CD14-positive monocyte (primary cell): ENCODE measurements around the gene WASF2. TPM values are rescaled to one million over a fixed set of nuclear protein-coding genes. Genes with fewer than 3 reads are reported as not detected.

ENCODE experiments used
- DNase-seq, 3 donors: peaks; one replicate each; pipeline ENCODE4 v3.0.0-alpha.2; 2011 to 2022
- H2AFZ ChIP-seq: 2 replicates; pipeline ENCODE4 v1.6.0; 2012; ENCODE audit warnings: mild to moderate bottlenecking, low read depth, low read length, inconsistent platforms; ENCODE audit not compliant: insufficient read depth, poor library complexity, severe bottlenecking
- H3K27ac ChIP-seq, 2 donors: 1 replicate in 1 of 2; 2 replicates in 1 of 2; pipeline ENCODE4 v1.5.1; 2012 to 2013; ENCODE audit warnings: low read length in 2 of 2, control low read depth in 1 of 2, inconsistent platforms in 1 of 2, low read depth in 1 of 2, mild to moderate bottlenecking in 1 of 2
- H3K27me3 ChIP-seq, 2 donors: one replicate each; pipeline versions ENCODE4 v1.6.0 to v1.6.1; 2011 to 2013; ENCODE audit warnings: low read length in 2 of 2; ENCODE audit not compliant: control insufficient read depth in 2 of 2, insufficient read depth in 2 of 2
- H3K36me3 ChIP-seq, 2 donors: replicated peaks in 1 of 2; 1 replicate in 1 of 2; 2 replicates in 1 of 2; pipeline versions ENCODE4 v1.5.1 to v1.6.1; 2012 to 2013; ENCODE audit warnings: low read length in 2 of 2, control low read depth in 1 of 2, inconsistent platforms in 1 of 2, mild to moderate bottlenecking in 1 of 2; ENCODE audit not compliant: insufficient read depth in 2 of 2, control insufficient read depth in 1 of 2
- H3K4me1 ChIP-seq, 2 donors: 1 replicate in 1 of 2; 2 replicates in 1 of 2; pipeline versions ENCODE4 v1.5.1 to v1.6.1; 2012 to 2013; ENCODE audit warnings: low read length in 2 of 2, control low read depth in 1 of 2, inconsistent platforms in 1 of 2, mild to moderate bottlenecking in 1 of 2, moderate library complexity in 1 of 2; ENCODE audit not compliant: insufficient read depth in 2 of 2, control insufficient read depth in 1 of 2
- H3K4me2 ChIP-seq: replicated peaks from 2 replicates; pipeline ENCODE3; 2012; ENCODE audit warnings: low read length, moderate library complexity, mild to moderate bottlenecking; ENCODE audit not compliant: poor library complexity, severe bottlenecking; ENCODE audit errors: extremely low read depth
- H3K4me3 ChIP-seq, 3 experiments: fragments of 200-600 bp in 1 of 3; sonication (generic) in 1 of 3; replicated peaks in 1 of 3; 1 replicate in 2 of 3; 2 replicates in 1 of 3; pipeline ENCODE4 v1.5.1; 2011 to 2013; ENCODE audit warnings: low read length in 3 of 3, mild to moderate bottlenecking in 3 of 3, control low read depth in 2 of 3, low read depth in 2 of 3, inconsistent platforms in 1 of 3, moderate library complexity in 1 of 3
- H3K79me2 ChIP-seq: 2 replicates; pipeline ENCODE4 v1.6.0; 2012; ENCODE audit warnings: mild to moderate bottlenecking, control low read depth, inconsistent platforms, low read length, moderate library complexity; ENCODE audit not compliant: insufficient read depth
- H3K9ac ChIP-seq: 2 replicates; pipeline ENCODE4 v1.6.0; 2017; ENCODE audit warnings: low read length, mild to moderate bottlenecking; ENCODE audit not compliant: insufficient read depth, poor library complexity, severe bottlenecking
- H3K9me3 ChIP-seq, 2 donors: replicated peaks in 1 of 2; 1 replicate in 1 of 2; 2 replicates in 1 of 2; pipeline versions ENCODE4 v1.5.1 to v1.6.1; 2012 to 2013; ENCODE audit warnings: low read length in 2 of 2, control low read depth in 1 of 2; ENCODE audit not compliant: control insufficient read depth in 1 of 2, insufficient read depth in 1 of 2
- H4K20me1 ChIP-seq: 2 replicates; pipeline ENCODE4 v1.6.0; 2012; ENCODE audit warnings: mild to moderate bottlenecking, low read length, control low read depth, moderate library complexity; ENCODE audit not compliant: insufficient read depth
- H3K27ac Mint-ChIP-seq, 7 donors: one replicate each; pipeline ENCODE4 v1.8.0; 2020; ENCODE audit warnings: mild to moderate bottlenecking in 7 of 7, mixed read lengths in 7 of 7, moderate library complexity in 6 of 7, inconsistent platforms in 2 of 7
- H3K27me3 Mint-ChIP-seq, 3 donors: one replicate each; pipeline ENCODE4 v1.8.0; 2021 to 2022; ENCODE audit warnings: low read depth in 3 of 3, mild to moderate bottlenecking in 3 of 3, mixed read lengths in 3 of 3, moderate library complexity in 3 of 3, inconsistent platforms in 1 of 3
- H3K36me3 Mint-ChIP-seq, 2 donors: one replicate each; pipeline ENCODE4 v1.8.0; 2020; ENCODE audit warnings: mixed read lengths in 2 of 2, inconsistent platforms in 1 of 2, mild to moderate bottlenecking in 1 of 2
- H3K4me1 Mint-ChIP-seq: one replicate; pipeline ENCODE4 v1.8.0; 2020; ENCODE audit warnings: mild to moderate bottlenecking, mixed read lengths
- H3K4me3 Mint-ChIP-seq, 2 donors: one replicate each; pipeline ENCODE4 v1.8.0; 2020; ENCODE audit warnings: mild to moderate bottlenecking in 2 of 2, mixed read lengths in 2 of 2, moderate library complexity in 1 of 2
- H3K9me3 Mint-ChIP-seq, 7 donors: one replicate each; pipeline ENCODE4 v1.8.0; 2020 to 2022; ENCODE audit warnings: mixed read lengths in 7 of 7, mild to moderate bottlenecking in 6 of 7, moderate library complexity in 6 of 7, inconsistent platforms in 2 of 7
- WGBS: methylation state at CpG from one replicate; pipeline ENCODE4 v1.1.5; 2013; ENCODE audit warnings: missing lambda C conversion rate; ENCODE audit not compliant: insufficient coverage; 5-methylcytosine and 5-hydroxymethylcytosine counted together
- intact Hi-C, 2 donors: fragments of 100-400 bp; cut with micrococcal nuclease; formaldehyde crosslinking; loops; one replicate each; pipeline versions ENCODE4 v1.15.0 to v1.15.1; 2023
- polyA plus RNA-seq, 3 donors: library from polyadenylated mRNA; depleted of rRNA in 1 of 3; unstranded in 2 of 3; stranded (reverse) in 1 of 3; fragments of 300-500 nt in 2 of 3; fragments of >200 nt in 1 of 3; fragmentation: Illumina TruSeq in 2 of 3; gene quantifications; 1 replicate in 2 of 3; 2 replicates in 1 of 3; pipeline ENCODE4 v1.2.3, GENCODE V29; 2012 to 2021
- TF ChIP-seq, protein P1 (sequence below): fragments of 200-600 bp; IDR thresholded peaks from one replicate; pipeline ENCODE4 v1.8.0; 2022; ENCODE audit warnings: antibody characterized with exemption, mild to moderate bottlenecking

WASF2 gene
- polyA plus RNA-seq, 3 donors: 53.5 to 91.6 (median 86.4) TPM

DNA sequence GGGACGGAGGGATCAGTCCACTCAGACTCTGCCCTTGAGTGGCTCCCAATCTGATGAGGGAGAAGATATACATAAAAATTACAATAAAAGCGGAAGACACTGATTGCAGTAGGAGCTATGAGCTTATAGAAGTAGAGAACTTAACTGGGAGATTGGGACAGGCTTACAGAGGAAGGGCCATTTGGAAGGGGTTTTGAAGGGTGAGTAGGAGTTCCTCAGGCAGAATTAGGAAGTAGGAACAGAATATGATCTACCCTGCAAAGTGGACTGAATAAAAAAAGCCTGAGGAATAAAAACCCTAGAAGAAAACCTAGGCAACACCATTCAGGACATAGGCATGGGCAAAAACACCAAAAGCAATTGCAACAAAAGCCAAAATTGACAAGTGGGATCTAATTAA lies 9.2 kb upstream of the WASF2 start:
- Histone ChIP-seq H3K9me3 (no peaks in the 10 kb centered on the region), H3K27ac (no peak overlapping the region), H3K4me1 (no peaks in the 10 kb centered on the region), H3K36me3 (no peaks in the 10 kb centered on the region), H3K27me3 (no peaks in the 10 kb centered on the region), H3K79me2 (no peaks in the 10 kb centered on the region), H3K4me3 (no peak overlapping the region), H4K20me1 (no peaks in the 10 kb centered on the region), H2AFZ (no peak overlapping the region), H3K4me2 (no peak overlapping the region), H3K9ac (no peak overlapping the region)
- TF ChIP-seq, protein P1, sequence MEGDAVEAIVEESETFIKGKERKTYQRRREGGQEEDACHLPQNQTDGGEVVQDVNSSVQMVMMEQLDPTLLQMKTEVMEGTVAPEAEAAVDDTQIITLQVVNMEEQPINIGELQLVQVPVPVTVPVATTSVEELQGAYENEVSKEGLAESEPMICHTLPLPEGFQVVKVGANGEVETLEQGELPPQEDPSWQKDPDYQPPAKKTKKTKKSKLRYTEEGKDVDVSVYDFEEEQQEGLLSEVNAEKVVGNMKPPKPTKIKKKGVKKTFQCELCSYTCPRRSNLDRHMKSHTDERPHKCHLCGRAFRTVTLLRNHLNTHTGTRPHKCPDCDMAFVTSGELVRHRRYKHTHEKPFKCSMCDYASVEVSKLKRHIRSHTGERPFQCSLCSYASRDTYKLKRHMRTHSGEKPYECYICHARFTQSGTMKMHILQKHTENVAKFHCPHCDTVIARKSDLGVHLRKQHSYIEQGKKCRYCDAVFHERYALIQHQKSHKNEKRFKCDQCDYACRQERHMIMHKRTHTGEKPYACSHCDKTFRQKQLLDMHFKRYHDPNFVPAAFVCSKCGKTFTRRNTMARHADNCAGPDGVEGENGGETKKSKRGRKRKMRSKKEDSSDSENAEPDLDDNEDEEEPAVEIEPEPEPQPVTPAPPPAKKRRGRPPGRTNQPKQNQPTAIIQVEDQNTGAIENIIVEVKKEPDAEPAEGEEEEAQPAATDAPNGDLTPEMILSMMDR: no peak
- Mint-ChIP-seq H3K27me3 (peaks cover 3 to 9% (median 4%) of the 10 kb centered on the region in 3 donors), H3K9me3 (peaks cover 0 to 5% (median 2%) of the 10 kb centered on the region in 7 donors), H3K4me3 (no peak overlapping the region), H3K27ac (no peak overlapping the region), H3K4me1 (no peaks in the 10 kb centered on the region), H3K36me3 (no peaks in the 10 kb centered on the region)
- WGBS: no CpG with 5 or more reads among the region's 2 CpGs
- no peak for DNase-seq
- intact Hi-C loops: loop anchor here (10.0 kb wide), 2 partner anchors 64 to 106 kb away; partner anchors contain the start of gene AHDC1 (in 1 of the 2)

DNA sequence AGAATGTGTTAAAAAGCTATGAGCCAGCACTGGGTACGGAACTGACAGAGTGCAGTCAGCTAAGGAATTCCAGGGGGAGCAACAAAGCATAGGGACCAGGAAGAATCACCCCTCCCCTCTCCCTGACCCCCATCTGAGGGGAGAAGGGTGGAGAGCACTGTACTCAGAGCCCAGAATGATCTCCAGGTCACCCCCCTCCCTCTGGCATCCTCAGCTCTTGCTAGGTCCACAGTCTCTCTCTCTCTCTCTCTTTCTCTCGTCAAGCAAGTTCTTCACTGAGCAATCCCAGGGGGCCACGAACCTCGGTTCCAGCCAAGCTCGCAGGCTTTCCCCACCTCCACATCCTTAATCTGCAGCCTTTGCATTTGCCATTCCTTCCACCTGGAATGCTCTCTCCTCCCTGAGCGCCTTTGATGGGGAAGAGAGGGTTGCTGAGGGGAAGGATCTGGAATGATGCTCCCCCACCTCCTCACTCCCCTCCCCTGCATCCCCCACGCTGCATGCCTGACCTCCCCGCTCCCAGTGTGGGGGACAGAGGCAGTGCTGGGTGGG lies 6.7 kb upstream of the WASF2 start:
- H3K4me1 Mint-ChIP-seq: peaks cover 16% of the 10 kb centered on the region
- H3K36me3 ChIP-seq: no peaks in the 10 kb centered on the region
- no peak overlapping the region for H2AFZ ChIP-seq
- no peak overlapping the region for H3K4me3 ChIP-seq
- no peak for DNase-seq
- TF ChIP-seq, protein P1: no peak
- no peaks in the 10 kb centered on the region for H3K9me3 ChIP-seq
- H3K27ac ChIP-seq: no peak overlapping the region
- H3K4me3 Mint-ChIP-seq: no peak overlapping the region
- peaks cover 3 to 7% (median 4%) of the 10 kb centered on the region in 3 donors for H3K27me3 Mint-ChIP-seq
- WGBS: no CpG with 5 or more reads among the region's 8 CpGs
- intact Hi-C loops: loop anchor here (10.0 kb wide), 2 partner anchors 62 to 108 kb away; partner anchors contain the start of gene AHDC1 (in 1 of the 2)
- H3K4me2 ChIP-seq: no peak overlapping the region
- peaks cover 0 to 5% (median 2%) of the 10 kb centered on the region in 7 donors for H3K9me3 Mint-ChIP-seq
- no peaks in the 10 kb centered on the region for H3K36me3 Mint-ChIP-seq
- no peak overlapping the region for H3K9ac ChIP-seq
- no peaks in the 10 kb centered on the region for H3K79me2 ChIP-seq
- no peak overlapping the region for H3K27ac Mint-ChIP-seq
- peaks cover 12 to 17% of the 10 kb centered on the region in 2 donors for H3K4me1 ChIP-seq
- no peaks in the 10 kb centered on the region for H3K27me3 ChIP-seq
- H4K20me1 ChIP-seq: no peaks in the 10 kb centered on the region
